ENCODE results near the gene IPPK.
"Not testable (repeated sequence)": the region's sequence is repeated elsewhere in the genome, so short reads cannot be mapped to it uniquely, and the experiment has no call there.

Gene IPPK

DNA sequence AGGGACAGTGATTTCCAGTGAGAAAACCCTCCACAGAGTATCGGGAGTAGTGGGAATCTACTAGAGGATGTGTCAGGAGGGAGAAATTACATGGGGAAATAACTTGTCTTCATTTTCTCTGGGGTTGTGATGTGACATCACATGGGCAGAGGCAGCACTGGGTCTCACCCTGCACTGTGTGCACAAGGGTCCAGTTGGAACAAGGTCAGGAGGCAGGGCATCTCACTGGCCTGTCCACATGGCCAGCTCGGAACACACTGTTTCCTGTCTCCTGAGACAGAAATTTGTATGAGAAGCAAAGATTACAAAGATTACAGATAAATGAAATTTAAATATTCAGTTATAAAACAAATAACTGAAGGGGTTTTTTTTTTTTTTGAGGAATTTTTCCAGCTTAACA is 71.5 kb downstream of the IPPK start:
- DNase-seq (ENCODE audit: low read depth, low spot score), result no peak

DNA sequence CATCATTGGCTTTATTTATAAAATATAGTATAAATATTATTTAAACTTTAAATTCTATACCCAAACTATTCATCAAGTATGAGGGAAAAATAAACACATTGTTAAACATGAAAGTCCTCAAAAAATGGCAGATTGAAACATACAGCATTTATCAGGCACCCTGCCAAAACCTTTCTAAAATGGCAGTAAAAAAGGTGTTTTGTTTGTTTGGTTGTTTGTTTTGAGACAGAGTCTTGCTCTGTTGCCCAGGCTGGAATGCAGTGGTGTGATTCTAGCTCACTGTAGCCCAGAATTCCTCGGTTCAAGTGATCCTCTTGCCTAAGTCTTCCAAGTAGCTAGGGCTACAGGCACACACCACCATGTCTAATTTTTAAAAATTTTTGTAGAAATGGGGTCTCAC is 74.0 kb downstream of the IPPK start:
- no peak for DNase-seq (ENCODE audit: low read depth, low spot score)

GRCh38 chr9:92595075-92595474 is 74.9 kb downstream of the IPPK start:
- DNase-seq (ENCODE audit: low read depth, low spot score), result not testable (repeated sequence)

DNA sequence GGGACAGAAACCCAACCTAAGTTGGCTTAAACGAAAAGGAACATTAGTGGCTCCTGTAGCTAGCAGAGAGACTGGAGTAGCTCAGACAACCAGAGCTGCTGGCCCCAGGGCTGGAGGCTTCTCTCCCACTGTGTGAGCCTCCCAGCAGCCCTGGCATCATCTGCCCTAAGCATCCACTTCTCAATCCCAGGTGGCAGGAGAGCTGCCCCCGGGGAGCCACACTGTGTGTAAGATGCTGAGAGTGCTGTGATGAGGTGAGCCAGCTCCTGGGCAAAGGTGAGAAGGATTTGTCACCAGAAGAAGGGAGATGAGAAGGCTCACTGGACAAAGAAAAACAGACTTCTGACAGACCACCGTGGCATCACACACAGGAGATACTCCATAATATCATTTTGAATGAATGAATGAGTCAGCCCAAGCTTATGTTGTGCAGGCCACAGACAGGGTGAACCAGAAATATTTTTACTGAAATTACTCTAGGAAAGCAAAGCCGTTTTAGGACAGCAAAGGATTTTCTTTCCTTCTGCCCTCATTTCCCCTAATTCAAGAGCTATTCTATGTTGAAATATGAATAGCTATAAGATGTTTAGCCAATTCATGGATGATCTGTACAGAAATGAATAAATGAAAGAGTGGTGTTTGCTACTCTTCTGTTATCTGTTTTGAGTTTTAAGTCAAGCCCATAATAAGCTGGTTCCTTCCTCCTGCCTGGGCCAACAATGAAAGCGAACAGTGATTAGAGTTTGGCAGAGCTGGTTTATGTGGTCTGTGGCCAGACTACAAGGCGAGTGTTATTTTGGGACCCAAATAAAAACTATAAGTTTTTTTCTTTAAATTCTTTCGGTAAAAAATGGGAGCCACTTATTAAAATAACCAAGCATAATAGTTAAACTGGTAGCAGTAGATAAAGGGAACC is 76.7 kb downstream of the IPPK start:
- no peak for DNase-seq (ENCODE audit: low read depth, low spot score)

DNA sequence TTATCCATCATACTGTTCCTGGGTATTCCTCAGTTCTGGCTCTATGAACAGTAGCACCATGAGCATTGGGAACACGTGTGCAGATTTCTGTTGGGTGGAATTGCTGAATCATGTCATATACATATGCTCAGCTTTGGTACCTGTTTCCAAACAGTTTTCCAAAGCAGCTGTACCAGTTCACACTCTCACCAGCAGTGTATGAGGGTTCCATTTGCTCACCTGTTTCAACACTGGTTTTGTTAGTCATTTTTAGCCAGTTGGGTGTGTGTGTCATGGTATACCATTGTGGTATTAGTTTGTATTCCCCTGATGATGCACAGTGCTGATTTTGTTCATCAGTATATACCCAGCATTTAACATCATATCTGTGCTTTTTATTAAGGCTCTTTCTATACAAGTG is 77.4 kb downstream of the IPPK start:
- no peak for DNase-seq (ENCODE audit: low read depth, low spot score)

- no peak for DNase-seq (ENCODE audit: low read depth, low spot score)
These were observed 79.6 kb downstream of the IPPK start for GRCh38 chr9:92590377-92590776.

DNA sequence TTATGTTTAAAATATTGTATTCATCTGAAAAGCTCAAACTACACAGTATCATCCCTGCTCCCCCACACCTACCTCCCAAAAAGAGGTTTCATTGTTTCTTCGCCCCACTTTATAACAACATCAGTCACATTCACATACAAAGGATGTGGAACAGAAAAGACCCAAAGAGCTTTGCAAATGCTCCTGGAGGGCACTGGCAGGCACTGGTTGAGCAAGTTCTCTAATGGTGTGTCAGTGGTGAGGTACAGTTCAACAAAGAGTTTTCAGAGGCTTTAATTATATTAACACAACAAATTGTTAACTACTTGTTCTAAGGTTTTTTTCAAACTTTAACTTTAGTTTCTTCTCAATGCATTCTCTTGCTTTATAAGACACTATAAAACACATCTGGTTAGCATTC is 80.0 kb downstream of the IPPK start:
- DNase-seq (ENCODE audit: low read depth, low spot score), result peak; percentile 18

- DNase-seq (ENCODE audit: low read depth, low spot score), result no peak
These were observed 93.8 kb downstream of the IPPK start for GRCh38 chr9:92576175-92576574.

GRCh38 chr9:92573612-92574011 is 96.3 kb downstream of the IPPK start:
- DNase-seq (ENCODE audit: low read depth, low spot score), result not testable (repeated sequence)

DNA sequence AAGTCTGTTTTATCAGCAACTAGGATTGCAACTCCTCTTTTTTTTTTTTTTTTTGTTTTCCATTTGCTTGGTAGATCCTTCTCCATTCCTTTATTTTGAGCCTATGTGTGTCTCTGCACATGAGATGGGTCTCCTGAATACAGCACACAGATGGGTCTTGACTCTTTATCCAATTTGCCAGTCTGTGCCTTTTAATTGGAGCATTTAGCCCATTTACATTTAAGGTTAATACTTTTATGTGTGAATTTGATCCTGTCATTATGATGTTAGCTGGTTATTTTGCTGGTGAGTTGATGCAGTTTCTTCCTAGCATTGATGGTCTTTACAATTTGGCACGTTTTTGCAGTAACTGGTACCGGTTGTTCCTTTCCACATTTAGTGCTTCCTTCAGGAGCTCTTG is 98.1 kb downstream of the IPPK start:
- not testable (repeated sequence) for DNase-seq (ENCODE audit: low read depth, low spot score)

GRCh38 chr9:92564982-92565381 is 104.9 kb downstream of the IPPK start:
- no peak for DNase-seq (ENCODE audit: low read depth, low spot score)

DNA sequence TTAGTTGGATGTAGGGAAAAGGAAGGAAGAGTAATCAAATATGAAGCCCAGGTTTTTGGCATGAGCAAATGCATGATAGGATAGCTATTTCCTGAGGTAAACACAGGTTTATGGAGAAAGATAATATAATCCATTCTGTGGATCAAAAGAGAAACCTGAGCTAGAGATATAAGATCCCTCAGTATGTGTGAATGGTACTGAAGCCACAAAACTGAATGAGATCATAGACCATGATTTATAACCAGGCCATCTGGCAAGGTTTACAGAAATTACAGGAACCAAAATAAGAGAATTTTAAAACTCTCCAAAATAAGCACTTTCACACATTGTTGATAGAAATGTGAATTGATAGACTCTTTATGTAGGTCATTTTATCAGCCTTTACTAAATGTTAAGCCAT is 105.4 kb downstream of the IPPK start:
- DNase-seq (ENCODE audit: low read depth, low spot score), result no peak
